Measurements from ENCODE around the gene SLIT3.

SLIT3 gene

DNA sequence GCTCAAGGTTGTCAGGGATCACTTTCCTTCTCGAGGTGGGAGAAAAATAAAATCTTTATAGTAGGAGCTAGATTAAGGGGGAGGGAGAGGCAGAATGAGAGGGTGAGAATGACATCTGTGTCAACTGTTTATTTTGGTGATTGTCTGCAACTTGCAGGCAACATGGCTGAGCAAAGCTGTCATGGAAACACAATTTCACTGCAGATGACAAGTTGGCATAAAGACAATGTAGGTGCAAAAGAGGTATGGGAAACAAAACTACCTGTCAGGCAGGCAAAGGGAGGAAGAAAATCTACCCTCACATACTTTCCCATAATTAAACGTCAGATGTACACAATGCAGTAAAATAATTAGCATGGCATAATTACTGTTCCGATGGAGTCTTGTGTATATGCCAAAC lies 167.4 kb downstream of the SLIT3 start:
- TF ChIP-seq CTCF (IDR thresholded peaks at IDR 0.05; ENCODE audit: low read depth, low read length) (no peak), POLR2A (IDR thresholded peaks at IDR 0.05; ENCODE audit: extremely low read depth, insufficient read length) (no peak), MYC (IDR thresholded peaks at IDR 0.05; ENCODE audit: low read depth, low read length) (no peak)
- TF ChIP-seq, protein P1, sequence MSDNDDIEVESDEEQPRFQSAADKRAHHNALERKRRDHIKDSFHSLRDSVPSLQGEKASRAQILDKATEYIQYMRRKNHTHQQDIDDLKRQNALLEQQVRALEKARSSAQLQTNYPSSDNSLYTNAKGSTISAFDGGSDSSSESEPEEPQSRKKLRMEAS (IDR thresholded peaks at IDR 0.05; ENCODE audit: low read depth, low read length) = no peak
- H3K4me3 ChIP-seq (ENCODE audit: low read depth, low read length) = no peak overlapping the region
- DNase-seq (ENCODE audit: low read depth) = no peak

GRCh38 chr5:169132302-169132660 lies 168.7 kb downstream of the SLIT3 start:
- TF ChIP-seq, protein P1 (IDR thresholded peaks at IDR 0.05; ENCODE audit: low read depth, low read length) = no peak
- TF ChIP-seq POLR2A (IDR thresholded peaks at IDR 0.05; ENCODE audit: extremely low read depth, insufficient read length) (no peak), CTCF (IDR thresholded peaks at IDR 0.05; ENCODE audit: low read depth, low read length) (no peak), MYC (IDR thresholded peaks at IDR 0.05; ENCODE audit: low read depth, low read length) (no peak)
- H3K4me3 ChIP-seq (ENCODE audit: low read depth, low read length) = no peak overlapping the region
- DNase-seq (ENCODE audit: low read depth) = no peak

DNA sequence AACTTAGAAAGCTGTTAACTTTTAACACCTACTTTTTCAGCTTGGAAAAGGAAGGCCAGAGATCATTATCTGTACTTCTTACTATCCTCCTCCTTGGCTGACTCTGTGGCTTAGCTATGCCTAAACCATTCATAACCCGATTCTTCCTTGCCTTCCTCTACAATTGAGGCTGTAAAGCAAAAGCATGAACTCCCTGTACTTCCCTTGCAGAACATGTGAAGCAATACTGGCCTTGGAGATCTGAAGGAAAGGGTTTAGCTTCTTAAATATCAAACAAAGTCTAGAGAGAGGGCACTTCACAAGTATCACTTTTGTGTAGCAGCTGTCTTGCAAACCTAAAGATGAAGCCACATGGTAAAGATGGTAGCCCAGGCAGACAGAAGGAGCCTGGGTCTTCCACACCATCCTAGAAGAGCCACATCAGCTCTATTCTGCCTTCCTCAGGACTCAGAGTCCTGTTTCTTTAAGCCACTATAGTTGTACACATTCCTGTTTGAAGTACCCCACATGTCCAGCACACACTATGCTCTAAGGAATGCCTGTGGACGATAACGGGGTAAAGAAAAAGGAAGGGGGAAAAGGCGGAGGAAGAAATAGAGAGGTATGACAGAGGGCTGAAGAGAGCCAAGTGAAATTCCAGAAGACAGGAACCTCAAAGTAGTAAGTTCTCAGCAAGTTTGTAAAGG lies 169.2 kb downstream of the SLIT3 start:
- TF ChIP-seq CTCF (IDR thresholded peaks at IDR 0.05; ENCODE audit: low read depth, low read length) = no peak
- TF ChIP-seq MYC (IDR thresholded peaks at IDR 0.05; ENCODE audit: low read depth, low read length) = no peak
- TF ChIP-seq, protein P1 (IDR thresholded peaks at IDR 0.05; ENCODE audit: low read depth, low read length) = no peak
- TF ChIP-seq POLR2A (IDR thresholded peaks at IDR 0.05; ENCODE audit: extremely low read depth, insufficient read length) = no peak
- DNase-seq (ENCODE audit: low read depth) = no peak
- no peak overlapping the region for H3K4me3 ChIP-seq (ENCODE audit: low read depth, low read length)

- TF ChIP-seq, protein P1 (IDR thresholded peaks at IDR 0.05; ENCODE audit: low read depth, low read length) = no peak
- TF ChIP-seq CTCF (IDR thresholded peaks at IDR 0.05; ENCODE audit: low read depth, low read length) (no peak), MYC (IDR thresholded peaks at IDR 0.05; ENCODE audit: low read depth, low read length) (no peak), POLR2A (IDR thresholded peaks at IDR 0.05; ENCODE audit: extremely low read depth, insufficient read length) (no peak)
- DNase-seq (ENCODE audit: low read depth) = no peak
- H3K4me3 ChIP-seq (ENCODE audit: low read depth, low read length) = no peak overlapping the region
Observed at GRCh38 chr5:169128679-169129078, 172.3 kb downstream of the SLIT3 start.

DNA sequence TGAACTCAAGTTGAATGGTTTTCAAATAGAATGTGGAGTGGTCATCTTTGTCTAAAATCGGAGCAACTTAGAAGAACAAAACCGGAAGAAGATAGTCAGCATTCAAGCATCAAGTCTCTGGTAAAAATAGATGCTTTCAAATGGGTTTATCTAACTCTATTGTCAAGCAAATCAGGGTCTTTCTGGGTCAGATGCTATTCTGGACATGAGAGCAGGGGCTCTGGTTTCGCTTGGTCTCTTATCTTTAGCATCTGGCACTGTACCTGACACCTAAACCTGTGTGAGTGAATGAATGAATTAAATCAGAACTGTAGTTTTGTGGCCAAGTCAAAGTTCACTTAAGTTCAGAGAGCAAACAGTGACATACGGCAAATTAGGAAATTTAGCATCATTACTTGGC lies 173.5 kb downstream of the SLIT3 start:
- no peak overlapping the region for H3K4me3 ChIP-seq (ENCODE audit: low read depth, low read length)
- TF ChIP-seq CTCF (IDR thresholded peaks at IDR 0.05; ENCODE audit: low read depth, low read length) (no peak), POLR2A (IDR thresholded peaks at IDR 0.05; ENCODE audit: extremely low read depth, insufficient read length) (no peak), MYC (IDR thresholded peaks at IDR 0.05; ENCODE audit: low read depth, low read length) (no peak)
- TF ChIP-seq, protein P1 (IDR thresholded peaks at IDR 0.05; ENCODE audit: low read depth, low read length) = no peak
- DNase-seq (ENCODE audit: low read depth) = no peak

All from NB4 (cell line).